CD4-positive, CD25-positive, alpha-beta regulatory T cell (primary cell): ENCODE data around the gene COL5A2. TPM values are rescaled to one million over a fixed set of nuclear protein-coding genes. Genes with fewer than 3 reads are reported as not detected.

Experiments used
- ATAC-seq, 2 donors: fragments of 150-1000 bp; cut with Tn5 transposase; one replicate each; pipeline ENCODE4 v1.10.0; 2021; ENCODE audit warnings: low read depth in 2 of 2, moderate number of reproducible peaks in 2 of 2, moderate library complexity in 1 of 2
- DNase-seq, 3 donors: peaks; one replicate each; pipeline versions ENCODE4 v3.0.0 to v3.0.0-alpha.2; 2012 to 2022; ENCODE audit warnings: mixed read lengths in 1 of 3
- H3K27ac ChIP-seq: one replicate; pipeline ENCODE4 v1.7.0; 2013; ENCODE audit warnings: mild to moderate bottlenecking, low read length; ENCODE audit not compliant: insufficient read depth, poor library complexity, severe bottlenecking
- H3K27me3 ChIP-seq: one replicate; pipeline ENCODE4 v1.7.0; 2013; ENCODE audit warnings: low read length; ENCODE audit not compliant: control insufficient read depth, insufficient read depth
- H3K36me3 ChIP-seq: one replicate; pipeline ENCODE4 v1.7.0; 2013; ENCODE audit warnings: mild to moderate bottlenecking, low read length, moderate library complexity; ENCODE audit not compliant: control insufficient read depth, insufficient read depth
- H3K4me1 ChIP-seq: 2 replicates; pipeline ENCODE4 v1.7.0; 2013; ENCODE audit warnings: mild to moderate bottlenecking, low read length; ENCODE audit not compliant: insufficient read depth, control insufficient read depth, poor library complexity, severe bottlenecking
- H3K4me3 ChIP-seq: one replicate; pipeline ENCODE4 v1.7.0; 2013; ENCODE audit warnings: low read depth, mild to moderate bottlenecking, low read length, moderate library complexity
- H3K9me3 ChIP-seq, 2 experiments: 1 replicate in 1 of 2; 2 replicates in 1 of 2; pipeline ENCODE4 v1.7.0; 2013; ENCODE audit warnings: low read length in 2 of 2, mild to moderate bottlenecking in 1 of 2, moderate library complexity in 1 of 2; ENCODE audit not compliant: control insufficient read depth in 2 of 2
- H3K27ac Mint-ChIP-seq, 3 donors: one replicate each; pipeline ENCODE4 v1.8.0; 2020 to 2022; ENCODE audit warnings: mild to moderate bottlenecking in 3 of 3, mixed read lengths in 3 of 3, moderate library complexity in 2 of 3
- H3K27me3 Mint-ChIP-seq: one replicate; pipeline ENCODE4 v1.8.0; 2022; ENCODE audit warnings: mild to moderate bottlenecking, mixed read lengths
- H3K36me3 Mint-ChIP-seq: one replicate; pipeline ENCODE4 v1.8.0; 2020; ENCODE audit warnings: mixed read lengths
- H3K4me1 Mint-ChIP-seq, 4 donors: one replicate each; pipeline ENCODE4 v1.8.0; 2020 to 2022; ENCODE audit warnings: mixed read lengths in 4 of 4, mild to moderate bottlenecking in 1 of 4
- H3K4me3 Mint-ChIP-seq, 4 donors: one replicate each; pipeline ENCODE4 v1.8.0; 2020 to 2022; ENCODE audit warnings: mild to moderate bottlenecking in 4 of 4, mixed read lengths in 4 of 4, moderate library complexity in 3 of 4
- H3K9me3 Mint-ChIP-seq, 7 donors: one replicate each; pipeline ENCODE4 v1.8.0; 2020 to 2022; ENCODE audit warnings: mixed read lengths in 7 of 7, mild to moderate bottlenecking in 3 of 7, moderate library complexity in 2 of 7
- polyA plus RNA-seq, 4 donors: library from polyadenylated mRNA; unstranded; fragments of 300-500 nt; fragmentation: Illumina TruSeq; gene quantifications; one replicate each; pipeline ENCODE4 v1.2.3, GENCODE V29; 2021
- total RNA-seq: library from RNA; stranded (reverse); gene quantifications from one replicate; pipeline ENCODE4 v1.2.3, GENCODE V29; 2022

Gene COL5A2
- total and polyA plus RNA-seq, 5 donors from 2014 or later: 0.15 to 0.25 (median 0.22) TPM; not detected in 2

GRCh38 chr2:189164746-189165145 lies 14.8 kb downstream of the COL5A2 start:
- no peak overlapping the region for H3K27ac Mint-ChIP-seq
- peaks cover 4% of the 10 kb centered on the region for H3K27me3 Mint-ChIP-seq
- Histone ChIP-seq H3K27me3 (no peaks in the 10 kb centered on the region), H3K4me3 (no peak overlapping the region), H3K36me3 (no peaks in the 10 kb centered on the region), H3K27ac (no peak overlapping the region), H3K9me3 (no peaks in the 10 kb centered on the region), H3K4me1 (no peaks in the 10 kb centered on the region)
- DNase-seq (no peak), ATAC-seq (no peak)
- no peaks in the 10 kb centered on the region for H3K36me3 Mint-ChIP-seq
- no peaks in the 10 kb centered on the region for H3K4me1 Mint-ChIP-seq
- H3K9me3 Mint-ChIP-seq: no peaks in the 10 kb centered on the region
- H3K4me3 Mint-ChIP-seq: no peak overlapping the region

GRCh38 chr2:189163889-189164288 lies 15.7 kb downstream of the COL5A2 start:
- no peak overlapping the region for H3K27ac ChIP-seq
- no peaks in the 10 kb centered on the region for H3K27me3 ChIP-seq
- peaks cover 4% of the 10 kb centered on the region for H3K27me3 Mint-ChIP-seq
- H3K4me1 Mint-ChIP-seq: no peaks in the 10 kb centered on the region
- no peak overlapping the region for H3K27ac Mint-ChIP-seq
- H3K4me3 Mint-ChIP-seq: no peak overlapping the region
- no peaks in the 10 kb centered on the region for H3K36me3 Mint-ChIP-seq
- H3K9me3 ChIP-seq: no peaks in the 10 kb centered on the region
- no peak for ATAC-seq
- H3K36me3 ChIP-seq: no peaks in the 10 kb centered on the region
- no peaks in the 10 kb centered on the region for H3K4me1 ChIP-seq
- DNase-seq: no peak
- H3K4me3 ChIP-seq: no peak overlapping the region
- no peaks in the 10 kb centered on the region for H3K9me3 Mint-ChIP-seq

GRCh38 chr2:189162566-189162965 lies 17.0 kb downstream of the COL5A2 start:
- Histone ChIP-seq H3K27me3 (no peaks in the 10 kb centered on the region), H3K4me3 (no peak overlapping the region), H3K36me3 (no peaks in the 10 kb centered on the region), H3K27ac (no peak overlapping the region), H3K4me1 (no peaks in the 10 kb centered on the region), H3K9me3 (no peaks in the 10 kb centered on the region)
- Mint-ChIP-seq H3K36me3 (no peaks in the 10 kb centered on the region), H3K4me3 (no peak overlapping the region), H3K4me1 (no peaks in the 10 kb centered on the region), H3K27me3 (peaks cover 4% of the 10 kb centered on the region), H3K9me3 (peaks cover 0 to 2% (median 0%) of the 10 kb centered on the region in 7 donors), H3K27ac (no peak overlapping the region)
- ATAC-seq: no peak
- no peak for DNase-seq

DNA sequence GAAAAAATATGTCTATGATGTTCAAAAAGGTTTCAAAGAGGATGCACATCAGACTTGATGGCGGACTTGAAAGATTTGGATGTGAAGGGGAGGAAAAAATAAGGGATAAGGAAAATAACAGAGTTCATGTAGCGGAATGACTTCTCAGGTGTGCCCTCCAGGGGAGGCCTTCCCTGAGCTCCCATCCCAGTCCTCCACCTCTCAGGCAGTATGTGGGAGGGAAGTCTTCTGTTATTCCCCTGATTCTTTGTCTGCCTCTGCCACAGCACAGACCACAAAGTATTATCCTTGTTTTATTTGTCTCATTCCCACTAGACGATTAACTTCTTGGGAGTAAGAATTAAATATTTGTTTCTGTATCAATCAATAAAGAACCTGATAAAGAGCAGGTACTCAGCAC lies 17.7 kb downstream of the COL5A2 start:
- H3K4me1 Mint-ChIP-seq: no peaks in the 10 kb centered on the region
- no peaks in the 10 kb centered on the region for H3K9me3 ChIP-seq
- DNase-seq (no peak), ATAC-seq (no peak)
- H3K9me3 Mint-ChIP-seq: peaks cover 0 to 2% (median 0%) of the 10 kb centered on the region in 7 donors
- no peaks in the 10 kb centered on the region for H3K4me1 ChIP-seq
- no peak overlapping the region for H3K4me3 Mint-ChIP-seq
- H3K4me3 ChIP-seq: no peak overlapping the region
- H3K27ac Mint-ChIP-seq: no peak overlapping the region
- no peaks in the 10 kb centered on the region for H3K36me3 Mint-ChIP-seq
- no peak overlapping the region for H3K27ac ChIP-seq
- no peaks in the 10 kb centered on the region for H3K27me3 ChIP-seq
- H3K36me3 ChIP-seq: no peaks in the 10 kb centered on the region
- H3K27me3 Mint-ChIP-seq: peaks cover 4% of the 10 kb centered on the region

DNA sequence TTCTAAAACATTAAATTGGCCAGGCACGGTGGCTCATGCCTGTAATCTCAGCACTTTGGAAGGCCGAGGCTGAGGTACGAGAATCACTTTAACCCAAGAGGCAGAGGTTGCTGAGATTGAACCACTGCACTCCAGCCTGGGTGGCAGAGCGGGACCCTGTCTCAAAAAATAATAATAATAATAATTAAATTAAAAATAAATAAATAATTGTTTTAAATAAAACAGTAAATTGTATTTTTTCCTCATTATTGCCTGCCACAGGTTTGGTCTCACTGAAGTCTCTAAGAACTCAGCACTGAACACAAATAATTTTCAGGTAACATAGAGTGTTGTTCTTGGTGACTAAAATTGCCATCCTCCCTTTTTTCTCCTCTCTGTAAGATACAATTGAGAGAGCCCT lies 19.8 kb downstream of the COL5A2 start:
- H3K36me3 Mint-ChIP-seq: no peaks in the 10 kb centered on the region
- DNase-seq (no peak), ATAC-seq (no peak)
- H3K27me3 Mint-ChIP-seq: peaks cover 4% of the 10 kb centered on the region
- no peak overlapping the region for H3K4me3 Mint-ChIP-seq
- no peak overlapping the region for H3K27ac ChIP-seq
- no peak overlapping the region for H3K4me3 ChIP-seq
- no peaks in the 10 kb centered on the region for H3K9me3 ChIP-seq
- peaks cover 0 to 2% (median 0%) of the 10 kb centered on the region in 7 donors for H3K9me3 Mint-ChIP-seq
- H3K27ac Mint-ChIP-seq: no peak overlapping the region
- no peaks in the 10 kb centered on the region for H3K4me1 ChIP-seq
- no peaks in the 10 kb centered on the region for H3K4me1 Mint-ChIP-seq
- H3K27me3 ChIP-seq: no peaks in the 10 kb centered on the region
- no peaks in the 10 kb centered on the region for H3K36me3 ChIP-seq

DNA sequence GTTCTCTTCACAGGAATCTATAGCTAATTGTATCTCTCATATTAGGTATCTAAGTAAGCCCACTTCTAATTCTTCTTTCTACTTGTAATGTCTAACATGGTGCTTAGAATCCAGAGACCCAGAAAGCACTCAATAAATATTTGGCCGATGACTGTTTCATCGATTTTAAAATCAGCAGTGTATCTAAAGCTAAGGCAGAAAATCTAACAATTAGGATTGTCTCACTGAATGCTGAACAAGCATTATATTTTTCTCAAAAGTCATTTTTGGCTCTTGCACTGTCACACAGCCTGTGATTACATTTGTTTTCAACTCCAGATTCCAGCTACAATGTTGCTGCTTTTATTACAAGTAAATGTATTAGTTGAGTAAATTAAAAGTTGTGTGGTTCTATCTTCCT lies 20.3 kb downstream of the COL5A2 start:
- H3K9me3 Mint-ChIP-seq: peaks cover 0 to 2% (median 0%) of the 10 kb centered on the region in 7 donors

GRCh38 chr2:189157939-189158338 lies 21.6 kb downstream of the COL5A2 start:
- no peak overlapping the region for H3K27ac ChIP-seq
- DNase-seq: no peak
- H3K4me1 ChIP-seq: no peaks in the 10 kb centered on the region
- Mint-ChIP-seq H3K9me3 (peaks cover 0 to 2% (median 0%) of the 10 kb centered on the region in 7 donors), H3K36me3 (no peaks in the 10 kb centered on the region), H3K27ac (no peak overlapping the region), H3K27me3 (peaks cover 4% of the 10 kb centered on the region), H3K4me1 (no peaks in the 10 kb centered on the region), H3K4me3 (no peak overlapping the region)
- no peaks in the 10 kb centered on the region for H3K9me3 ChIP-seq
- no peaks in the 10 kb centered on the region for H3K36me3 ChIP-seq
- no peaks in the 10 kb centered on the region for H3K27me3 ChIP-seq
- H3K4me3 ChIP-seq: no peak overlapping the region
- ATAC-seq: no peak

More for the DNA sequence above, 20.3 kb downstream of the COL5A2 start:
- Mint-ChIP-seq H3K27ac (no peak overlapping the region), H3K36me3 (no peaks in the 10 kb centered on the region), H3K27me3 (peaks cover 4% of the 10 kb centered on the region), H3K4me3 (no peak overlapping the region), H3K4me1 (no peaks in the 10 kb centered on the region)
- Histone ChIP-seq H3K9me3 (no peaks in the 10 kb centered on the region), H3K4me1 (no peaks in the 10 kb centered on the region), H3K27ac (no peak overlapping the region), H3K36me3 (no peaks in the 10 kb centered on the region), H3K27me3 (no peaks in the 10 kb centered on the region), H3K4me3 (no peak overlapping the region)
- no peak for ATAC-seq
- DNase-seq: no peak

DNA sequence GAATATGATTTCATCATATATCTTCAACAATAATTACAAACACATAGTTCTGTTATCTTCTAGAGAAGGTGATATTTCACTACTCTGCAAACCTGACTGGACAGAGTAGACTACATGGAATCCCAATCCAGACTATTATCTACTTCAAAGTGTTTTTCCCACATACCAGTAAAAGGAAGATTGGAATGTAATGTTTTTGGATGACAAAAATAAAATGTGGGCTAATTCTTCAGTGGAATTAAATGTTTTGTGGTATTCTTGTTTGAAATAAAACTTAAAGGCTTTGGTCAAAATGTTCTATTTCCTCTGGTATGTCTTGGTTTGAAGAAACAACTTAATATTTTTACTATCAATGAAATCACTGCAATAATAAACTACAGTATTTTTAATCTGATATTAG lies 22.1 kb downstream of the COL5A2 start:
- Mint-ChIP-seq H3K4me1 (no peaks in the 10 kb centered on the region), H3K27ac (no peak overlapping the region), H3K4me3 (no peak overlapping the region), H3K9me3 (peaks cover 0 to 2% (median 0%) of the 10 kb centered on the region in 7 donors), H3K27me3 (peaks cover 4% of the 10 kb centered on the region), H3K36me3 (no peaks in the 10 kb centered on the region)
- ATAC-seq (no peak), DNase-seq (no peak)
- no peaks in the 10 kb centered on the region for H3K36me3 ChIP-seq
- no peaks in the 10 kb centered on the region for H3K27me3 ChIP-seq
- no peaks in the 10 kb centered on the region for H3K4me1 ChIP-seq
- H3K4me3 ChIP-seq: no peak overlapping the region
- H3K9me3 ChIP-seq: no peaks in the 10 kb centered on the region
- H3K27ac ChIP-seq: no peak overlapping the region
